Measurements from ENCODE around the gene MAMSTR. TPM values are rescaled to one million over a fixed set of nuclear protein-coding genes. Genes with fewer than 3 reads are reported as not detected.
A peak's percentile ranks its signal among the peaks of the same experiment; 100 is the strongest.
"Not testable (repeated sequence)": the region's sequence is repeated elsewhere in the genome, so short reads cannot be mapped to it uniquely, and the experiment has no call there.

MAMSTR gene
- 5.2 TPM for total RNA-seq

- Histone ChIP-seq H3K4me3 (ENCODE audit: low read length in 3 of 3) (peak within 1 kb of the TSS; percentile 85 to 88 (median 86)), H3K27ac (ENCODE audit: low read depth, low read length) (peak within 1 kb of the TSS; percentile 97), H3K9me3 (ENCODE audit: control insufficient read depth in 3 of 3, low read length in 3 of 3) (no peaks in the 10 kb centered on the region), H3K4me1 (ENCODE audit: control insufficient read depth in 3 of 3, insufficient read depth in 3 of 3, low read length in 3 of 3) (peaks cover 50 to 68% (median 56%) of the 10 kb centered on the region in 3 donors), H3K27me3 (ENCODE audit: control insufficient read depth in 3 of 3, insufficient read depth in 3 of 3, low read length in 3 of 3) (no peaks in the 10 kb centered on the region), H3K36me3 (ENCODE audit: control insufficient read depth in 3 of 3, insufficient read depth in 3 of 3, low read length in 3 of 3) (peaks cover 0 to 5% (median 4%) of the 10 kb centered on the region in 3 donors), H3K9ac (ENCODE audit: low read depth in 1 of 3, low read length in 3 of 3) (peak within 1 kb of the TSS; percentile 94 to 99 (median 97))
Measured at GRCh38 chr19:48719263-48720171, at the start of gene MAMSTR. Gene MAMSTR, minus strand, starts transcription at chr19:48719725. Its CDS starts 694 bp downstream, at chr19:48719031.

GRCh38 chr19:48768994-48769713 lies 49.6 kb upstream of the MAMSTR start:
- H3K27me3 ChIP-seq (ENCODE audit: control insufficient read depth in 3 of 3, insufficient read depth in 3 of 3, low read length in 3 of 3): no peaks in the 10 kb centered on the region
- peak overlapping the region in 2 of 3 donors; percentile 5 to 54 for H3K9ac ChIP-seq (ENCODE audit: low read depth in 1 of 3, low read length in 3 of 3)
- H3K4me3 ChIP-seq (ENCODE audit: low read length in 3 of 3): no peak overlapping the region
- H3K4me1 ChIP-seq (ENCODE audit: control insufficient read depth in 3 of 3, insufficient read depth in 3 of 3, low read length in 3 of 3): peaks cover 20 to 27% (median 21%) of the 10 kb centered on the region in 3 donors
- H3K36me3 ChIP-seq (ENCODE audit: control insufficient read depth in 3 of 3, insufficient read depth in 3 of 3, low read length in 3 of 3): no peaks in the 10 kb centered on the region
- no peaks in the 10 kb centered on the region for H3K9me3 ChIP-seq (ENCODE audit: control insufficient read depth in 3 of 3, low read length in 3 of 3)
- peak overlapping the region; percentile 85 for H3K27ac ChIP-seq (ENCODE audit: low read depth, low read length)

DNA sequence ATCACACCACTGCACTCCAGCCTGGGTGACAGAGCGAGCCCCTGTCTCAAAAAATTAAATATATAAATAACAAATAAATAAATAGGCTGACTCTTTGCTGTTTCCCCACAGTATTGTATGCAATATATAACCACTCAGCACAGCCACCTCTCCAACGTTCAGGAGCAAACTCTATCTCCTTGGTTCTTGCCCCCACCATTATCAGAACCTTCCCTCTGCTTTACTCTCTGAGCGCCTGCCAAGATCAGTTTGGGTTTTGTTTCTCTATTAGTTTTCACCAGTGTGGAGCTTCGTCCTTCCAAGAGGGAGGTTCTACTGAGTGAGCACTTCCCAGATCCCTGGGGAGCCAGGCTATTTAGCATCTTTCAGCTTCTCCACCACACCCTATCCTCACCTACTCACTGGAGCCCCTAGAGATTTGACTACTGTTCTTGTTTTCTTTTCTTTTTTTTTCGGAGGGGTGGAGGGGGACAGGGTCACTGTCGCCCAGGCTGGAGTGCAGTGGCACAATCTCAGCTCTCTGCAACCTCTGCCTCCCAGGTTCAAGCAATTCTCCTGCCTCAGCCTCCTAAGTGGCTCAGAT lies 48.7 kb upstream of the MAMSTR start:
- not testable (repeated sequence) for H3K4me3 ChIP-seq (ENCODE audit: low read length in 3 of 3); H3K36me3 ChIP-seq (ENCODE audit: control insufficient read depth in 3 of 3, insufficient read depth in 3 of 3, low read length in 3 of 3); H3K9me3 ChIP-seq (ENCODE audit: control insufficient read depth in 3 of 3, low read length in 3 of 3); H3K27me3 ChIP-seq (ENCODE audit: control insufficient read depth in 3 of 3, insufficient read depth in 3 of 3, low read length in 3 of 3)
- Histone ChIP-seq H3K9ac (ENCODE audit: low read depth in 1 of 3, low read length in 3 of 3) (peak overlapping the region in 1 of 3 donors; percentile 50), H3K4me1 (ENCODE audit: control insufficient read depth in 3 of 3, insufficient read depth in 3 of 3, low read length in 3 of 3) (peaks cover 19 to 27% (median 21%) of the 10 kb centered on the region in 3 donors), H3K27ac (ENCODE audit: low read depth, low read length) (peak overlapping the region; percentile 85)

- not testable (repeated sequence) for H3K27me3 ChIP-seq (ENCODE audit: control insufficient read depth in 3 of 3, insufficient read depth in 3 of 3, low read length in 3 of 3); H3K9ac ChIP-seq (ENCODE audit: low read depth in 1 of 3, low read length in 3 of 3); H3K27ac ChIP-seq (ENCODE audit: low read depth, low read length); H3K36me3 ChIP-seq (ENCODE audit: control insufficient read depth in 3 of 3, insufficient read depth in 3 of 3, low read length in 3 of 3); H3K4me3 ChIP-seq (ENCODE audit: low read length in 3 of 3); H3K9me3 ChIP-seq (ENCODE audit: control insufficient read depth in 3 of 3, low read length in 3 of 3)
- peaks cover 11 to 16% (median 14%) of the 10 kb centered on the region in 3 donors for H3K4me1 ChIP-seq (ENCODE audit: control insufficient read depth in 3 of 3, insufficient read depth in 3 of 3, low read length in 3 of 3)
Measured at GRCh38 chr19:48765816-48766215, 46.3 kb upstream of the MAMSTR start.

DNA sequence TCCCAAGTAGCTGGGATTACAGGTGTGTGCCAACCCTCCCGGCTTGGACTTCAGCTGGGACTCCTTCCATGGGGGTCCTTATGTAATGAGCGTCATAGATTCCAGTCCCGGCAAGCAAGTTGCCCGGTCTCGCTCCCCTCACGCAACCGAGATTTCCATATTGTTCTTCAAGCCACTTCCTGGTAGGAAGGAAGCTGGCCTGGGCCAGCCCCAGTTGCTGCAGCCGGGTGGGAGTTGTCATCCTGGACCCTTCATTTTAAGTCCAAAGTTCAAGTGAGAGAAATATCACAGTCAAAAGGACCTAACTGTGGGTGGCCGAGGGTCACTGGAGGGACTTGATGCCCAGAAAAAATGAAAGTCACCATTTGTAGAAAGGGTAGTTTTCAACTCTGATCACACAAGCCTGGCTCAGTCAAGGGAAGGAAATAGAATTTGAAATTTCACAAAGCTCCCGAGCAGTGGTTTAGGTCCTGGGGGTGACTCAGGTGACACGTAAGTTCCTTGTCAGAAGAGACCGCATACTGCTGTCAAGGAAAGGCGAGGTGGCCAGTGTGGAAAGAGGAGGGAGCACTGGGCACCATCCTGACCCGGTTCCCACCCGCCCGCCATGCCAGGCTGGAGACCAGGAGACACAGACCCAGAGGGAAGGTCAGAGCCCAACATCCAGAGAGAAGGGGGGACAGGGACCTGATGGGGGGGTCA lies 41.1 kb upstream of the MAMSTR start:
- Histone ChIP-seq H3K27ac (ENCODE audit: low read depth, low read length) (peak overlapping the region; percentile 51), H3K9me3 (ENCODE audit: control insufficient read depth in 3 of 3, low read length in 3 of 3) (no peaks in the 10 kb centered on the region), H3K4me1 (ENCODE audit: control insufficient read depth in 3 of 3, insufficient read depth in 3 of 3, low read length in 3 of 3) (peaks cover 6 to 19% (median 6%) of the 10 kb centered on the region in 3 donors), H3K9ac (ENCODE audit: low read depth in 1 of 3, low read length in 3 of 3) (no peak overlapping the region), H3K36me3 (ENCODE audit: control insufficient read depth in 3 of 3, insufficient read depth in 3 of 3, low read length in 3 of 3) (no peaks in the 10 kb centered on the region), H3K4me3 (ENCODE audit: low read length in 3 of 3) (no peak overlapping the region), H3K27me3 (ENCODE audit: control insufficient read depth in 3 of 3, insufficient read depth in 3 of 3, low read length in 3 of 3) (no peaks in the 10 kb centered on the region)

- peaks cover 0 to 5% (median 0%) of the 10 kb centered on the region in 3 donors for H3K27me3 ChIP-seq (ENCODE audit: control insufficient read depth in 3 of 3, insufficient read depth in 3 of 3, low read length in 3 of 3)
- H3K4me1 ChIP-seq (ENCODE audit: control insufficient read depth in 3 of 3, insufficient read depth in 3 of 3, low read length in 3 of 3): peaks cover 15 to 34% (median 18%) of the 10 kb centered on the region in 3 donors
- no peaks in the 10 kb centered on the region for H3K36me3 ChIP-seq (ENCODE audit: control insufficient read depth in 3 of 3, insufficient read depth in 3 of 3, low read length in 3 of 3)
- H3K9me3 ChIP-seq (ENCODE audit: control insufficient read depth in 3 of 3, low read length in 3 of 3): no peaks in the 10 kb centered on the region
- H3K4me3 ChIP-seq (ENCODE audit: low read length in 3 of 3): no peak overlapping the region
- H3K9ac ChIP-seq (ENCODE audit: low read depth in 1 of 3, low read length in 3 of 3): no peak overlapping the region
- H3K27ac ChIP-seq (ENCODE audit: low read depth, low read length): no peak overlapping the region
Measured at GRCh38 chr19:48757741-48758144, 38.2 kb upstream of the MAMSTR start.

DNA sequence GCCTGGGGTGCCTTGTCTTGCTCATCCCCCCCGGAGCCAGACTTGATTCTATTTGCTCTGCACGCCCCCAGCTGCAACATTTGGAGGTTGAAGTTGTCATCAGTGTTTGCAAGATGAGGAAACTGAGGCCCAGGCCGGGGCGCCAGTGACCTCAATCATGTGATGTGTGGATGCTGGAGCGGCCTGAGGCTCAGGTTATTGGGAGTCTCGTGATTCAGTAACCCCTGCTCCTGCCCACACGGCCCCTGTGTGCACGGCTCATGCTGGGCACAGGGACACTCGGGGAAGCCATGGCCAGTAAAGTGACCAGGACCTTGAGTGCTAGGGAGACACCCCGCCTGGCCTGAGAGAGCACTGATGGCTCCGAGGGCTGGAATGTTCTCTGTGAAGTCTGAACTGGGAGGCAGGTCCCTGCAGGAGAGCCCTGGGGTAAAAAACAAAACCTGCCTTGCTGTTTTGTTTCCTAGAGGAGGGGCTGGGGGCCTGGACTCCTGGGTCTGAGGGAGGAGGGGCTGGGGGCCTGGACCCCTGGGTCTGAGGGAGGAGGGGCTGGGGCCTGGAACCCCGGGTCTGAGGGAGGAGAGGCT lies 37.7 kb upstream of the MAMSTR start:
- no peaks in the 10 kb centered on the region for H3K9me3 ChIP-seq (ENCODE audit: control insufficient read depth in 3 of 3, low read length in 3 of 3)
- H3K36me3 ChIP-seq (ENCODE audit: control insufficient read depth in 3 of 3, insufficient read depth in 3 of 3, low read length in 3 of 3): no peaks in the 10 kb centered on the region
- peaks cover 0 to 6% (median 0%) of the 10 kb centered on the region in 3 donors for H3K27me3 ChIP-seq (ENCODE audit: control insufficient read depth in 3 of 3, insufficient read depth in 3 of 3, low read length in 3 of 3)
- no peak overlapping the region for H3K27ac ChIP-seq (ENCODE audit: low read depth, low read length)
- H3K4me1 ChIP-seq (ENCODE audit: control insufficient read depth in 3 of 3, insufficient read depth in 3 of 3, low read length in 3 of 3): peaks cover 15 to 34% (median 24%) of the 10 kb centered on the region in 3 donors
- no peak overlapping the region for H3K4me3 ChIP-seq (ENCODE audit: low read length in 3 of 3)
- H3K9ac ChIP-seq (ENCODE audit: low read depth in 1 of 3, low read length in 3 of 3): peak overlapping the region in 2 of 3 donors; percentile 10 to 50

- Histone ChIP-seq H3K9ac (ENCODE audit: low read depth in 1 of 3, low read length in 3 of 3) (peak overlapping the region in 2 of 3 donors; percentile 10 to 50), H3K9me3 (ENCODE audit: control insufficient read depth in 3 of 3, low read length in 3 of 3) (no peaks in the 10 kb centered on the region), H3K4me3 (ENCODE audit: low read length in 3 of 3) (no peak overlapping the region), H3K36me3 (ENCODE audit: control insufficient read depth in 3 of 3, insufficient read depth in 3 of 3, low read length in 3 of 3) (no peaks in the 10 kb centered on the region), H3K27ac (ENCODE audit: low read depth, low read length) (no peak overlapping the region), H3K27me3 (ENCODE audit: control insufficient read depth in 3 of 3, insufficient read depth in 3 of 3, low read length in 3 of 3) (peaks cover 0 to 10% (median 0%) of the 10 kb centered on the region in 3 donors), H3K4me1 (ENCODE audit: control insufficient read depth in 3 of 3, insufficient read depth in 3 of 3, low read length in 3 of 3) (peaks cover 20 to 34% (median 26%) of the 10 kb centered on the region in 3 donors)
Measured at GRCh38 chr19:48756686-48757085, 37.2 kb upstream of the MAMSTR start.

DNA sequence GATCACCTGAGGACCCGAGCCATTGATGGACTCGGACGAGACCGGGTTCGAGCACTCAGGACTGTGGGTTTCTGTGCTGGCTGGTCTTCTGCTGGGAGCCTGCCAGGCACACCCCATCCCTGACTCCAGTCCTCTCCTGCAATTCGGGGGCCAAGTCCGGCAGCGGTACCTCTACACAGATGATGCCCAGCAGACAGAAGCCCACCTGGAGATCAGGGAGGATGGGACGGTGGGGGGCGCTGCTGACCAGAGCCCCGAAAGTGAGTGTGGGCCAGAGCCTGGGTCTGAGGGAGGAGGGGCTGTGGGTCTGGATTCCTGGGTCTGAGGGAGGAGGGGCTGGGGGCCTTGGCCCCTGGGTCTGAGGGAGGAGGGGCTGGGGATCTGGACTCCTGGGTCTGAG lies 36.7 kb upstream of the MAMSTR start:
- Histone ChIP-seq H3K9ac (ENCODE audit: low read depth in 1 of 3, low read length in 3 of 3) (peak overlapping the region in 1 of 3 donors; percentile 16), H3K4me1 (ENCODE audit: control insufficient read depth in 3 of 3, insufficient read depth in 3 of 3, low read length in 3 of 3) (peaks cover 20 to 34% (median 26%) of the 10 kb centered on the region in 3 donors), H3K4me3 (ENCODE audit: low read length in 3 of 3) (peak overlapping the region in 1 of 3 donors; percentile 29), H3K27ac (ENCODE audit: low read depth, low read length) (no peak overlapping the region), H3K36me3 (ENCODE audit: control insufficient read depth in 3 of 3, insufficient read depth in 3 of 3, low read length in 3 of 3) (no peaks in the 10 kb centered on the region), H3K9me3 (ENCODE audit: control insufficient read depth in 3 of 3, low read length in 3 of 3) (no peaks in the 10 kb centered on the region), H3K27me3 (ENCODE audit: control insufficient read depth in 3 of 3, insufficient read depth in 3 of 3, low read length in 3 of 3) (peaks cover 0 to 10% (median under 1%) of the 10 kb centered on the region in 3 donors)
